IMR-90 (cell line): ENCODE data around the gene CACNA1F. TPM values are rescaled to one million over a fixed set of nuclear protein-coding genes. Genes with fewer than 3 reads are reported as not detected.

ENCODE experiments used
- ATAC-seq: fragments of 200-7000 bp; cut with Tn5 transposase; 2 replicates; pipeline ENCODE4 v1.9.1; 2020; ENCODE audit warnings: low read depth, mild to moderate bottlenecking, moderate library complexity
- BruUV-seq: library from RNA; stranded (reverse); fragments of 400-500 nt; replicated peaks from 2 replicates; lab custom pipeline; 2021; lab: Mats Ljungman, UMichigan
- CTCF ChIA-PET: fragments of 300-600 bp; formaldehyde crosslinking; extraction: SDS; loops from one replicate; lab custom pipeline; 2021; ENCODE audit warnings: antibody characterized with exemption; lab: Yijun Ruan, JAX
- POLR2A ChIA-PET: fragments of 300-600 bp; sonication (Branson Sonifier 250); formaldehyde crosslinking; loops from one replicate; lab custom pipeline; 2022; ENCODE audit warnings: antibody characterized with exemption; ENCODE audit not compliant: unreplicated experiment; lab: Charles Lee
- DNase-seq: peaks from one replicate; pipeline ENCODE4 v3.0.0; 2013
- H2AFZ ChIP-seq: replicated peaks from 2 replicates; pipeline ENCODE3; 2013; ENCODE audit warnings: low read length, mild to moderate bottlenecking; ENCODE audit not compliant: poor library complexity
- H2AK5ac ChIP-seq: 2 replicates; pipeline ENCODE4 v1.6.1; 2013; ENCODE audit warnings: low read depth, low read length, inconsistent platforms
- H2AK9ac ChIP-seq: replicated peaks from 2 replicates; pipeline ENCODE3; 2013; ENCODE audit warnings: mild to moderate bottlenecking, low read depth, low read length, moderate library complexity; ENCODE audit not compliant: poor library complexity
- H2BK120ac ChIP-seq: 2 replicates; pipeline ENCODE4 v1.6.1; 2013; ENCODE audit warnings: low read depth, low read length, inconsistent platforms
- H2BK15ac ChIP-seq: 3 replicates; pipeline ENCODE4 v1.6.1; 2013; ENCODE audit warnings: low read depth, low read length, inconsistent platforms
- H2BK20ac ChIP-seq: 2 replicates; pipeline ENCODE4 v1.6.1; 2013; ENCODE audit warnings: low read depth, mild to moderate bottlenecking, inconsistent platforms, low read length, moderate library complexity
- H2BK5ac ChIP-seq: 2 replicates; pipeline ENCODE4 v1.6.1; 2013; ENCODE audit warnings: mild to moderate bottlenecking, low read depth, low read length, inconsistent platforms; ENCODE audit not compliant: poor library complexity, severe bottlenecking
- H3K14ac ChIP-seq: replicated peaks from 2 replicates; pipeline ENCODE4 v1.6.1; 2013; ENCODE audit warnings: low read depth, low read length, inconsistent platforms
- H3K18ac ChIP-seq: 2 replicates; pipeline ENCODE4 v1.6.1; 2013; ENCODE audit warnings: low read depth, low read length, control low read depth
- H3K23ac ChIP-seq: 2 replicates; pipeline ENCODE4 v1.6.1; 2013; ENCODE audit warnings: low read depth, low read length, inconsistent platforms
- H3K27ac ChIP-seq: 2 replicates; pipeline ENCODE4 v1.5.1; 2013; ENCODE audit warnings: mild to moderate bottlenecking, control low read depth, low read length; ENCODE audit not compliant: insufficient read depth
- H3K27me3 ChIP-seq: 2 replicates; pipeline ENCODE4 v1.6.1; 2013; ENCODE audit warnings: low read length; ENCODE audit not compliant: control insufficient read depth, insufficient read depth
- H3K36me3 ChIP-seq: 2 replicates; pipeline ENCODE4 v1.6.1; 2013; ENCODE audit warnings: low read length, mixed read lengths; ENCODE audit not compliant: control insufficient read depth, insufficient read depth
- H3K4ac ChIP-seq: 2 replicates; pipeline ENCODE4 v1.6.1; 2013; ENCODE audit warnings: low read depth, low read length, inconsistent platforms
- H3K4me1 ChIP-seq: 2 replicates; pipeline ENCODE4 v1.6.1; 2013; ENCODE audit warnings: low read length, mixed read lengths; ENCODE audit not compliant: control insufficient read depth, insufficient read depth
- H3K4me2 ChIP-seq: 2 replicates; pipeline ENCODE4 v1.6.1; 2013; ENCODE audit warnings: low read depth, mild to moderate bottlenecking, control low read depth, low read length, moderate library complexity
- H3K4me3 ChIP-seq: 2 replicates; pipeline ENCODE4 v1.5.1; 2013; ENCODE audit warnings: low read depth, mild to moderate bottlenecking, control low read depth, low read length, moderate library complexity; ENCODE audit not compliant: insufficient read depth
- H3K56ac ChIP-seq: 2 replicates; pipeline ENCODE4 v1.6.1; 2013; ENCODE audit warnings: low read length, inconsistent platforms; ENCODE audit not compliant: insufficient read depth; ENCODE audit errors: extremely low read depth
- H3K79me1 ChIP-seq, 2 experiments: 2 replicates each; pipeline ENCODE4 v1.6.1; 2013; ENCODE audit warnings: low read length in 2 of 2, inconsistent platforms in 1 of 2, low read depth in 1 of 2
- H3K9ac ChIP-seq: 2 replicates; pipeline ENCODE4 v1.6.1; 2013; ENCODE audit warnings: low read depth, low read length, control low read depth
- H3K9me1 ChIP-seq: 2 replicates; pipeline ENCODE4 v1.6.1; 2013; ENCODE audit warnings: low read length, inconsistent platforms; ENCODE audit not compliant: insufficient read depth
- H3K9me3 ChIP-seq: 2 replicates; pipeline ENCODE4 v1.6.1; 2013; ENCODE audit warnings: low read length; ENCODE audit not compliant: control insufficient read depth, insufficient read depth
- H4K20me1 ChIP-seq: 2 replicates; pipeline ENCODE4 v1.6.1; 2013; ENCODE audit warnings: low read length, inconsistent platforms; ENCODE audit not compliant: insufficient read depth
- H4K5ac ChIP-seq: 2 replicates; pipeline ENCODE4 v1.6.1; 2013; ENCODE audit warnings: mild to moderate bottlenecking, low read depth, low read length, control low read depth
- H4K8ac ChIP-seq, 2 experiments: 2 replicates each; pipeline ENCODE4 v1.6.1; 2013; ENCODE audit warnings: low read depth in 2 of 2, low read length in 2 of 2, control low read depth in 1 of 2, inconsistent platforms in 1 of 2
- H4K91ac ChIP-seq: 2 replicates; pipeline ENCODE4 v1.6.1; 2013; ENCODE audit warnings: low read depth, low read length, inconsistent platforms; ENCODE audit not compliant: insufficient read depth
- RCOR1 ChIP-seq: IDR thresholded peaks from 2 replicates; pipeline ENCODE4 v1.6.1; 2012; ENCODE audit warnings: mild to moderate bottlenecking, low read length, improper control_type of control experiment; ENCODE audit not compliant: insufficient replicate concordance
- WGBS, 2 experiments: methylation state at CpG; one replicate each; pipeline versions ENCODE4 v1.1.5 to v1.1.7; 2013; ENCODE audit warnings: missing lambda C conversion rate in 2 of 2; ENCODE audit not compliant: insufficient read length in 1 of 2; ENCODE audit errors: extremely low coverage in 2 of 2; 5-methylcytosine and 5-hydroxymethylcytosine counted together
- dilution Hi-C: fragments of 300-500 bp; cut with HindIII; formaldehyde crosslinking; loops from one replicate; pipeline ENCODE4 v1.14.3; 2018; ENCODE audit warnings: low sequenced_read_pairs; ENCODE audit not compliant: unreplicated experiment
- in situ Hi-C: fragments of 300-500 bp; cut with MboI; formaldehyde crosslinking; loops from 3 replicates; pipeline ENCODE4 v1.14.3; 2019; ENCODE audit warnings: low sequenced_read_pairs, inconsistent platforms, mixed read lengths
- intact Hi-C: fragments of 100-400 bp; cut with micrococcal nuclease; formaldehyde crosslinking; loops from 2 replicates; pipeline ENCODE4 v1.10.0; 2022
- polyA plus RNA-seq, 3 experiments: library from polyadenylated mRNA; depleted of rRNA; stranded (reverse); fragments of >200 nt; gene quantifications; 2 replicates each; pipeline ENCODE4 v1.2.3, GENCODE V29; 2012; ENCODE audit warnings: low replicate concordance in 1 of 3
- total RNA-seq: library from RNA; depleted of rRNA; stranded (reverse); fragments of >200 nt; gene quantifications from 2 replicates; pipeline ENCODE4 v1.2.3, GENCODE V29; 2012

The CACNA1F gene
- total and polyA plus RNA-seq, 2 of the 4 experiments (the other 2 are of a cell fraction) = not detected

- H3K4ac ChIP-seq = no peak overlapping the region
- no peak overlapping the region for H2AFZ ChIP-seq
- no peak overlapping the region for H2BK15ac ChIP-seq
- no peak overlapping the region for H4K91ac ChIP-seq
- no peak for DNase-seq
- CTCF ChIA-PET = no interaction called here
- H3K18ac ChIP-seq = no peak overlapping the region
- peaks cover 6% of the 10 kb centered on the region; the same call in 1 of the 2 replicates for H3K27me3 ChIP-seq
- peaks cover 1% of the 10 kb centered on the region; the same call in 1 of the 2 replicates for H3K9me3 ChIP-seq
- H2BK20ac ChIP-seq = no peak overlapping the region
- no peak overlapping the region for H2AK9ac ChIP-seq
- H3K9ac ChIP-seq = no peak overlapping the region
- H2AK5ac ChIP-seq = no peak overlapping the region
- no peak overlapping the region for H2BK120ac ChIP-seq
- H3K14ac ChIP-seq = no peak overlapping the region
- POLR2A ChIA-PET = no interaction called here
- H4K20me1 ChIP-seq = no peaks in the 10 kb centered on the region
- H3K23ac ChIP-seq = no peak overlapping the region
- WGBS, 2 experiments = 67% methylated on average over 5 of the region's 17 CpGs; no CpG with 5 or more reads in 1 of the 2 experiments
- no peak overlapping the region for H3K56ac ChIP-seq
- no peak for ATAC-seq
- no TSS peak for BruUV-seq
- no peak overlapping the region for H3K4me2 ChIP-seq
- no peak overlapping the region for H4K8ac ChIP-seq
- H3K4me1 ChIP-seq = no peaks in the 10 kb centered on the region
- H3K36me3 ChIP-seq = no peaks in the 10 kb centered on the region
- TF ChIP-seq RCOR1 = no peak
- no peak overlapping the region for H3K4me3 ChIP-seq
- in situ Hi-C loops = no loop called here
- intact Hi-C loops = no loop called here
- no peak overlapping the region for H3K27ac ChIP-seq
- no peaks in the 10 kb centered on the region for H3K9me1 ChIP-seq
- dilution Hi-C loops = no loop called here
- H4K5ac ChIP-seq = no peak overlapping the region
- H2BK5ac ChIP-seq = no peak overlapping the region
- H3K79me1 ChIP-seq = no peaks in the 10 kb centered on the region
Measured at GRCh38 chrX:49260221-49260985, 27.3 kb upstream of the CACNA1F start.
